Activated CD4-positive, alpha-beta T cell treated with anti-CD3 and anti-CD28 coated beads, Interleukin-2, amount 10 ng/mL, durations not matched to agents 24 days and 14 days (primary cell): Measurements from ENCODE around the gene TTYH2. TPM values are rescaled to one million over a fixed set of nuclear protein-coding genes. Genes with fewer than 3 reads are reported as not detected.

Experiments used
- DNase-seq: peaks from one replicate; pipeline ENCODE4 v3.0.0; 2022
- H3K27ac Mint-ChIP-seq: one replicate; pipeline ENCODE4 v1.8.0; 2022; ENCODE audit warnings: mild to moderate bottlenecking, mixed read lengths
- H3K27me3 Mint-ChIP-seq: one replicate; pipeline ENCODE4 v1.8.0; 2022; ENCODE audit warnings: mixed read lengths
- H3K36me3 Mint-ChIP-seq: one replicate; pipeline ENCODE4 v1.8.0; 2022; ENCODE audit warnings: low read depth, mild to moderate bottlenecking, mixed read lengths
- H3K4me1 Mint-ChIP-seq: one replicate; pipeline ENCODE4 v1.8.0; 2021; ENCODE audit warnings: mixed read lengths
- H3K4me3 Mint-ChIP-seq: one replicate; pipeline ENCODE4 v1.8.0; 2022; ENCODE audit warnings: mild to moderate bottlenecking, moderate library complexity, mixed read lengths
- H3K9me3 Mint-ChIP-seq: one replicate; pipeline ENCODE4 v1.8.0; 2021; ENCODE audit warnings: mixed read lengths
- intact Hi-C: fragments of 100-400 bp; cut with micrococcal nuclease; formaldehyde crosslinking; loops from one replicate; pipeline ENCODE4 v1.15.1; 2023
- total RNA-seq: library from RNA; stranded (reverse); gene quantifications from 2 replicates; pipeline ENCODE4 v1.2.3, GENCODE V29; 2022

The TTYH2 gene
- total RNA-seq, 1 donor from 2014 or later, result 7.8 TPM

DNA sequence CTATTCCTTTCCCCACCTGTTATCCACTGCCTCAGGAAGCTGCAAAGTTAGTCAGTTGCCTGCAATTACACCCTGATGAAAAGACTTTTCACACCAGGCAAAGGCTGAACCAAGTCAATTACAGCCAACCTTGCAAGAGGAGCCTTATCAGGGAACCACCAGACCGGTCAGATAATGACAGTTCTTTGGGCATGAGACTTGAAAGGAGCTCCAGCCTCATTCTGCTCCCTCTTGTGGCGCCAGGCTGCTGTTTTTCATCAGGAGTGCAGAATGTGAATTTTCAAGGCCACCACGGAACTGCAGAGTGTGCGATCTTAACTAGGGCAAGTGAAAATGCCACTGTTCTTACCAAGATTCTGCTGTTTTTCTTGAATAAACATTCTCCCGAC is 83.2 kb downstream of the TTYH2 start:
- H3K9me3 Mint-ChIP-seq, result peaks cover 3% of the 10 kb centered on the region

GRCh38 chr17:74297941-74298340 is 84.6 kb downstream of the TTYH2 start:
- DNase-seq, result no peak
- peaks cover 3% of the 10 kb centered on the region for H3K9me3 Mint-ChIP-seq
- peaks cover 6% of the 10 kb centered on the region for H3K27me3 Mint-ChIP-seq
- intact Hi-C loops, result loop anchor here (2.0 kb wide), 1 partner anchor 15 kb away; no protein-coding TSS in a partner anchor
- peaks cover 18% of the 10 kb centered on the region for H3K4me1 Mint-ChIP-seq
- no peaks in the 10 kb centered on the region for H3K36me3 Mint-ChIP-seq
- H3K4me3 Mint-ChIP-seq, result no peak overlapping the region
- H3K27ac Mint-ChIP-seq, result peak overlapping the region; percentile 54

More for the DNA sequence above, 83.2 kb downstream of the TTYH2 start:
- peak overlapping the region; percentile 41 for H3K27ac Mint-ChIP-seq
- peak; percentile 82 for DNase-seq
- H3K27me3 Mint-ChIP-seq, result peaks cover 6% of the 10 kb centered on the region
- no peaks in the 10 kb centered on the region for H3K36me3 Mint-ChIP-seq
- intact Hi-C loops, result loop anchor here (2.0 kb wide), 1 partner anchor 14 kb away; no protein-coding TSS in a partner anchor
- H3K4me1 Mint-ChIP-seq, result peaks cover 18% of the 10 kb centered on the region
- H3K4me3 Mint-ChIP-seq, result no peak overlapping the region

- H3K27ac Mint-ChIP-seq, result no peak overlapping the region
- peaks cover 18% of the 10 kb centered on the region for H3K4me1 Mint-ChIP-seq
- intact Hi-C loops, result no loop called here
These were observed 85.4 kb downstream of the TTYH2 start for GRCh38 chr17:74298778-74299177.

GRCh38 chr17:74299226-74300009 is 86.0 kb downstream of the TTYH2 start:
- intact Hi-C loops, result loop anchor here (10.0 kb wide), 1 partner anchor 155 kb away; no protein-coding TSS in a partner anchor
- Mint-ChIP-seq H3K27me3 (peaks cover 6% of the 10 kb centered on the region), H3K36me3 (no peaks in the 10 kb centered on the region), H3K4me3 (no peak overlapping the region), H3K4me1 (peaks cover 18% of the 10 kb centered on the region), H3K9me3 (peaks cover 3% of the 10 kb centered on the region), H3K27ac (no peak overlapping the region)
- no peak for DNase-seq

More at GRCh38 chr17:74298778-74299177, 85.4 kb downstream of the TTYH2 start:
- Mint-ChIP-seq H3K4me3 (no peak overlapping the region), H3K27me3 (peaks cover 6% of the 10 kb centered on the region), H3K36me3 (no peaks in the 10 kb centered on the region), H3K9me3 (peaks cover 3% of the 10 kb centered on the region)
- DNase-seq, result no peak

GRCh38 chr17:74303305-74303704 is 89.9 kb downstream of the TTYH2 start:
- Mint-ChIP-seq H3K9me3 (no peaks in the 10 kb centered on the region), H3K27me3 (peaks cover 7% of the 10 kb centered on the region), H3K36me3 (no peaks in the 10 kb centered on the region), H3K27ac (no peak overlapping the region), H3K4me3 (no peak overlapping the region), H3K4me1 (peaks cover 17% of the 10 kb centered on the region)
- intact Hi-C loops, result loop anchor here (10.0 kb wide), 1 partner anchor 151 kb away; no protein-coding TSS in a partner anchor
- no peak for DNase-seq

DNA sequence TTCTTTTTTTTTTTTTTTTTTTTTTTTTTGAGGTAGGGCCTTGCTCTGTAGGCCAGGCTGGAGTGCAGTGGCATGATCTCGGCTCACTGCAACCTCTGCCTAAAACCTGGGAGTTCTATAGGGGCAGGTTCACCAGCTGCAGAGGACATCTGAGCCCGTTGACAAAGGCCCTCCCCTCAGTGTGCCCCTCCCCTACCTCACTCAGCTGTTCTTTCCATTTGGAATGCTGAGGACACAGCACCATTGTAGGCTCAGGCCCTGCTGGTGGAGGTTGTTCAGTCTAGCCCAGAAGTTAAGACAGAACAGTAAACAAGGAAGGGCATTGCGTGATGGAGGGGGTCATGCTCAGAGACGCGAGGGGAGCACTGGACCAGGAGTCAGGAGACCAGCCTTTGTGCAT is 90.8 kb downstream of the TTYH2 start:
- Mint-ChIP-seq H3K9me3 (no peaks in the 10 kb centered on the region), H3K4me1 (peaks cover 17% of the 10 kb centered on the region), H3K4me3 (no peak overlapping the region), H3K36me3 (no peaks in the 10 kb centered on the region), H3K27ac (no peak overlapping the region), H3K27me3 (peaks cover 7% of the 10 kb centered on the region)
- DNase-seq, result no peak
- intact Hi-C loops, result loop anchor here (10.0 kb wide), 1 partner anchor 151 kb away; no protein-coding TSS in a partner anchor

- no peaks in the 10 kb centered on the region for H3K36me3 Mint-ChIP-seq
- H3K4me3 Mint-ChIP-seq, result no peak overlapping the region
- no peak overlapping the region for H3K27ac Mint-ChIP-seq
- no peaks in the 10 kb centered on the region for H3K9me3 Mint-ChIP-seq
- H3K27me3 Mint-ChIP-seq, result peaks cover 7% of the 10 kb centered on the region
- intact Hi-C loops, result loop anchor here (2.0 to 10.0 kb wide), 2 partner anchors 49 to 149 kb away; no protein-coding TSS in a partner anchor
- no peak for DNase-seq
- peaks cover 16% of the 10 kb centered on the region for H3K4me1 Mint-ChIP-seq
These were observed 92.7 kb downstream of the TTYH2 start for GRCh38 chr17:74305865-74306654.

DNA sequence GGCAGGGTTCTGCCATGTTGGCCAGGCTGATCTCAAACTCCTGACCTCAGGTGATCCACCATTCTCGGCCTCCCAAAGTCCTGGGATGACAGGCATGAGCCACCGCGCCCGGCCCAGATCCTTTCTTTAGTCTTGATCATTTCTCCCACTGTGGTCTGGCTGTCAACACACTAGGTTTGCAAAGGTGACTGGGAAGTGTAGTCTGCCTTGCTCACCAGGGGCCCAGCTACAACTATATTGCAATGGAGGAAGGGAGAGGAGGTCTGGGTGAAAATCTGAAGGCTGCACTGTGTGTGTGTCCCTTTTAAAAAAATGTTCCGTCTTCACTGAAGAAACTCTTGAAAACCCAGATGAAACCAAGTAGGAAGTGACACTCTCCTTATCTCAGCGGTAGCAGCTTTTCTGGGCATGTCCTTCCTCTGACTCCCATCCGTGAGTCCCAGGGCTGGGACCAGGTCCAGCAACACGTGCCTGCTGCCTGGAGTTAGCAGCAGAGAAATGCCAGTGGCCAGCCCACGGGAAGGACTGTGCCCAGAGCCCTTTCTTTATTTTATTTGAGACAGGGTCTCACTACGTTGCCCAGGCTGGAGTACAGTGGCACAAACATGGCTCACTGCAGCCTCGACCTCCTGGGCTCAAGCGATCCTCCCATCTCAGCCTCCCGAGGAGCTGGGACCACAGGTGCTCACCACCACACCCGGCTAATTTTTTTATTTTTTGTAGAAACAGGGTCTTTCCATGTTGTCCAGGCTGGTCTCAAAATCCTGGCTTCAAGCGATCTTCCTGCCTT is 94.8 kb downstream of the TTYH2 start:
- H3K4me1 Mint-ChIP-seq, result peaks cover 12% of the 10 kb centered on the region
- intact Hi-C loops, result loop anchor here (2.0 to 10.0 kb wide), 2 partner anchors 47 to 147 kb away; no protein-coding TSS in a partner anchor
- no peak for DNase-seq
- no peak overlapping the region for H3K27ac Mint-ChIP-seq
- peaks cover 7% of the 10 kb centered on the region for H3K27me3 Mint-ChIP-seq
- H3K4me3 Mint-ChIP-seq, result no peak overlapping the region
- no peaks in the 10 kb centered on the region for H3K9me3 Mint-ChIP-seq
- H3K36me3 Mint-ChIP-seq, result no peaks in the 10 kb centered on the region

DNA sequence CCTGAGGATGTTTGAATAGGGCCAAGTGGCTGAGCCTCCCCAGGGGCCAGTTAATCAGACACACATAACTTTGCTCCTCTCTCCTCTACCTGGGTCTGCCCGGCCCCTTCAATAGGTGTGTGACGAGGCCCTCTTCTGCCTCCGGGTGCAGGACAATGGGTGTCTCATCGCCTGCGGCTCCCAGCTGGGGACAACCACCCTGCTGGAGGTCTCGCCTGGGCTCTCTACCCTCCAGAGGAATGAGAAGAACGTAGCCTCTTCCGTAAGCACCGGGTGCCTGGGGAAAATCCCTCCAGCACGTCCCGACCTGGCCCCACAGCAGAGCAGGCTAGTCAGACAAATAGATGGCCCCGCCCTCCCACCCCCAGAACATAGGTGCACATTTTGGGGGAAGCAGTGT is 96.5 kb downstream of the TTYH2 start:
- intact Hi-C loops, result loop anchor here (10.0 kb wide), 1 partner anchor 145 kb away; no protein-coding TSS in a partner anchor
- H3K4me3 Mint-ChIP-seq, result no peak overlapping the region
- DNase-seq, result no peak
- peaks cover 12% of the 10 kb centered on the region for H3K4me1 Mint-ChIP-seq
- peaks cover 7% of the 10 kb centered on the region for H3K27me3 Mint-ChIP-seq
- H3K36me3 Mint-ChIP-seq, result no peaks in the 10 kb centered on the region
- no peaks in the 10 kb centered on the region for H3K9me3 Mint-ChIP-seq
- H3K27ac Mint-ChIP-seq, result no peak overlapping the region

Other genes with a start within 250 kb of the TTYH2 start
- 1,176 and 1,244 TPM in 2 replicates for gene RPL38, start 9.9 kb upstream of the TTYH2 start, total RNA-seq
- 0.09 and 0.26 TPM in 2 replicates for gene DNAI2, start 60.7 kb downstream of the TTYH2 start, total RNA-seq
- 0.09 and 0.23 TPM in 2 replicates for gene KIF19, start 112.7 kb downstream of the TTYH2 start, total RNA-seq
- not detected in 2 replicates for gene BTBD17, start 148.3 kb downstream of the TTYH2 start, total RNA-seq
- gene GPR142, start 153.9 kb downstream of the TTYH2 start, total RNA-seq, result 0.28 TPM in 1 of 2 replicates, not detected in the other
- gene GPRC5C, start 218.5 kb downstream of the TTYH2 start, total RNA-seq, result 0.42 and 0.54 TPM in 2 replicates